NCI-H1105 treated with DMSO at 0.1 percent for 48 hours (cell line): ENCODE data around the gene PTGFRN.
"Not testable (repeated sequence)": the region's sequence is repeated elsewhere in the genome, so short reads cannot be mapped to it uniquely, and the experiment has no call there.

ENCODE experiments used
- DNase-seq: peaks from one replicate; lab custom pipeline; 2025; lab: John Stamatoyannopoulos, UW

The PTGFRN gene

GRCh38 chr1:116909512-116910378 is at the start of gene PTGFRN:
Gene PTGFRN (plus strand): TSS chr1:116909916. CDS start chr1:116910204, 288 bp downstream.
- peak; percentile 53 for DNase-seq

- DNase-seq: not testable (repeated sequence)
These were observed 49.5 kb upstream of the PTGFRN start for GRCh38 chr1:116860167-116860566.

- DNase-seq: no peak
These were observed 48.6 kb upstream of the PTGFRN start for GRCh38 chr1:116861137-116861536.

- not testable (repeated sequence) for DNase-seq
These were observed 46.7 kb upstream of the PTGFRN start for GRCh38 chr1:116863031-116863430.

GRCh38 chr1:116866478-116866877 is 43.2 kb upstream of the PTGFRN start:
- DNase-seq: not testable (repeated sequence)

GRCh38 chr1:116868385-116868784 is 41.3 kb upstream of the PTGFRN start:
- no peak for DNase-seq

- DNase-seq: no peak
These were observed 40.1 kb upstream of the PTGFRN start for GRCh38 chr1:116869611-116870010.

GRCh38 chr1:116870300-116870699 is 39.4 kb upstream of the PTGFRN start:
- no peak for DNase-seq

- DNase-seq: no peak
These were observed 38.0 kb upstream of the PTGFRN start for GRCh38 chr1:116871779-116872146.

GRCh38 chr1:116873680-116874271 is 35.9 kb upstream of the PTGFRN start:
- no peak for DNase-seq

GRCh38 chr1:116874733-116875249 is 34.9 kb upstream of the PTGFRN start:
- no peak for DNase-seq

GRCh38 chr1:116875391-116875790 is 34.3 kb upstream of the PTGFRN start:
- no peak for DNase-seq

GRCh38 chr1:116875946-116876345 is 33.8 kb upstream of the PTGFRN start:
- not testable (repeated sequence) for DNase-seq

GRCh38 chr1:116877141-116877818 is 32.4 kb upstream of the PTGFRN start:
- DNase-seq: no peak

GRCh38 chr1:116878804-116879477 is 30.8 kb upstream of the PTGFRN start:
- peak; percentile 86 for DNase-seq

GRCh38 chr1:116879478-116880133 is 30.1 kb upstream of the PTGFRN start:
- DNase-seq: no peak

- no peak for DNase-seq
These were observed 28.8 kb upstream of the PTGFRN start for GRCh38 chr1:116880917-116881316.

- DNase-seq: no peak
These were observed 27.7 kb upstream of the PTGFRN start for GRCh38 chr1:116881879-116882520.

GRCh38 chr1:116882866-116883265 is 26.9 kb upstream of the PTGFRN start:
- no peak for DNase-seq

GRCh38 chr1:116886291-116886878 is 23.3 kb upstream of the PTGFRN start:
- DNase-seq: no peak

- DNase-seq: no peak
These were observed 22.5 kb upstream of the PTGFRN start for GRCh38 chr1:116887212-116887611.
